NCI-H1092 treated with DMSO at 0.1 percent for 48 hours (cell line): ENCODE results near the gene TAF4.
A peak's percentile ranks its signal among the peaks of the same experiment; 100 is the strongest.

Source experiments
- DNase-seq: peaks from one replicate; lab custom pipeline; 2025; lab: John Stamatoyannopoulos, UW

The TAF4 gene

GRCh38 chr20:61929561-61929960 is 136.1 kb downstream of the TAF4 start:
- DNase-seq = no peak

DNA sequence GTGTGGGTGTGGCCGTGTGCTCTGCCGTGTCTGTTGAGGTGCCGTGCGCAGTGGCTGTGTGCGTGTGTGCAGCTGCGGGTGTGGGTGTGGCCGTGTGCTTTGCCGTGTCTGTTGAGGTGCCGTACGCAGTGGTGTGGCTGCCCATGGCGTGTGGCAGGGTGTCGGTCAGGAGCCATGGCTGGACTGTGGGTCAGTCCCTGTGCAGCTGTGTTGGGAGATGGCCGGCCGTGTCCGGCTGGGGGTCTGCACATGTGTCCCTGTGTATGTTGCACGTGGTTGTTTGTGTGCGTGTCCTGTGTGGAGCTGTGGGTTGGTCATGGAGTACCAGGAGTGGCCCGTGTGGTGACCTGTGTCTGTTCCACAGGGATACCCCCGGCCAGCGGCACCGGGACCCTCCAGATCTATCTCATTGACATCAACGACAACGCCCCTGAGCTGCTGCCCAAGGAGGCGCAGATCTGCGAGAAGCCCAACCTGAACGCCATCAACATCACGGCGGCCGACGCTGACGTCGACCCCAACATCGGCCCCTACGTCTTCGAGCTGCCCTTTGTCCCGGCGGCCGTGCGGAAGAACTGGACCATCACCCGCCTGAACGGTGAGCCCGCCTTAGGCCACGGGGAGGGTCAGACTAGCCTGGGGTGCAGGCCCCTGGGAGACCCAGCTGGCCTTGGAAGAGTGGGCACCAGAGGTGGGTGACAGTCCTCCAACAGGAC is 137.7 kb downstream of the TAF4 start:
- DNase-seq = no peak

DNA sequence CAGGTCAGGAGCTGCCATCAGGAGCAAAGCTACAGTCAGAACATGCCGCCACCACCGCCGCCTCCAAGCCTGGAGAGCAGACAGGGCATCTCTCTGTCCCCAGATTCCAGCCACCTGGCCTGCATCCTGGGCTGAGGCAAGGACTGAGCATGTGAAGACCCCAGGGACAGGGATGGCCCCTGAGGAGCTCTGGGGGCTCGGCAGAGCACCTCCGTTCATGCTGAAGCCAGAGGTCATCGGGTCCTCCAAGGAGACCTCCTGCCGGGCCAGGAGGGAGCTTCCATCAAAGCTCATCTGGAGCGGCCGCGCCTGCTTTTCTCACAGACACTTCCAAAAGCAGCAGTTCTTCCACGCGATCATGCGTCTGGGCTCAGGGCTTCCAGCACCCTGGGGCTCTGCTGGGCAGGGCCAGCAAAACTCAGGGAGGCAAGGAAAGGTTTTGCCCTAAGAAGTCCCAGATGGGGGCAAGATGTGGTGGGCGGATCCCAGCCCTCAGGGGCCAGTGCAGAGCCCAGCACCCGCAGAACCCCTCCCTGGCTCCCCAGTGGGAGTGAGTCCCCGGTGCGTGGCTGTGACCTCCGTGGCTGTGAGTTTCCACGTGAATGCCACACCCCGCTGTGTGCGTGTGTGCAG is 138.4 kb downstream of the TAF4 start:
- DNase-seq = no peak

- no peak for DNase-seq
Observed at GRCh38 chr20:61926796-61927192, 138.9 kb downstream of the TAF4 start.

- no peak for DNase-seq
Observed at GRCh38 chr20:61926253-61926613, 139.4 kb downstream of the TAF4 start.

DNA sequence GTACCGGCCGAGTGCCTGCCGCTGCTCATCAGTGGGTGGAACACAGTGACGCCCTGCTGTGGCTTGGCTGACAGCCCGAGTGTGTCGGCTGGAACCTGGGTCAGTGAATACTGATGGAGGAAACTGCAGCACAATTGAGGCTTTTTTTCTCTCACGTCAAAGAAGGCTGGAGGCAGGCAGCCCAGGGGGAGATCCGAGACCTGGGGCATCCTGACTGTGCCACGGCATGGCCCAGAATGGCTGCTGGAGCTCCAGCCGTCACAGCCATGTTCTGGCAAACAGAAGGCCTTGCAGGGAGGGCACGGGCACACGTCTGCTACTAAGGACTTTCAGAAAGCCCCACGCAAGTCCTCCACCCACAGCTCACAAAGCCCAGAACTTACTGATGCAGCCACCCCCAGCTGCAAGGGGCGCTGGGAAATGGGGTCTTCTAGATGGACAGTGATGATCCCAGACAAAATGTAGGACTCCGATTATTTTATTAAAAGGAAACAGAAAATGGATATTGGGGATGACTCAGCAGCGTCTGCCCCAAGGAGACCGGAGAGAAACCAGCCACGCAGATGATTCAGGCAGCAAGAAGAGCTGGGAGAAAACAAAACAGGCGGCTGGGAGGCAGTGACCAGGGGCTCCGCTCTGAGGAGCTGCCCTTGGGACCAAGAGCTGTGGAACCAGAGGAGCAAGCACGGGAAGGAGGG is 140.0 kb downstream of the TAF4 start:
- peak; percentile 34 for DNase-seq

- no peak for DNase-seq
Observed at GRCh38 chr20:61924858-61925554, 140.7 kb downstream of the TAF4 start.
